GM12874 (cell line): ENCODE results near the gene EXOSC7.

Source experiments
- CTCF ChIP-seq: IDR thresholded peaks from 2 replicates; pipeline ENCODE4 v1.5.1; 2011; ENCODE audit warnings: low read depth, mild to moderate bottlenecking, control low read depth, low read length, moderate library complexity; ENCODE audit not compliant: insufficient read depth

EXOSC7 gene

GRCh38 chr3:45003406-45003805 is 27.4 kb downstream of the EXOSC7 start:
- no peak for TF ChIP-seq CTCF

DNA sequence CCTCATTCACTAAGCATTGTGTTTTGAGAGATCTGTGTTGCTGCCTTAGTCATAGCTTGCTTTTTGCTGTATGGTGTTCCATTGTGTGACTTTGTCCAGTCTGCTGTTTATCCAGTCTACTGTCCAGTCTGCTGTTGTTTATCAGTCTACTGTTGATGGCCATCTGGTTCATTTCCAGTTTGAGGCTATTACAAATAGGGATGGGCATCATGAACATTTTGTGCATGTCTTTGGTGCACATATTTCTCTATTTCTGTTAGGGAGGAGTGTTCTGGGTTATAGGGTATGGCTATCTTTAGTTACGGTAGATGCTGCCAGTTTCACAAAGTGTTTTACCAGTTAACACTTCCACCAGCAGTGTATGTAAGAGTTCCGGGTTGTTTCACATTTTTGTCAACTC is 27.8 kb downstream of the EXOSC7 start:
- TF ChIP-seq CTCF, result no peak

GRCh38 chr3:45007091-45007490 is 31.0 kb downstream of the EXOSC7 start:
- no peak for TF ChIP-seq CTCF

GRCh38 chr3:45008117-45008516 is 32.1 kb downstream of the EXOSC7 start:
- no peak for TF ChIP-seq CTCF

DNA sequence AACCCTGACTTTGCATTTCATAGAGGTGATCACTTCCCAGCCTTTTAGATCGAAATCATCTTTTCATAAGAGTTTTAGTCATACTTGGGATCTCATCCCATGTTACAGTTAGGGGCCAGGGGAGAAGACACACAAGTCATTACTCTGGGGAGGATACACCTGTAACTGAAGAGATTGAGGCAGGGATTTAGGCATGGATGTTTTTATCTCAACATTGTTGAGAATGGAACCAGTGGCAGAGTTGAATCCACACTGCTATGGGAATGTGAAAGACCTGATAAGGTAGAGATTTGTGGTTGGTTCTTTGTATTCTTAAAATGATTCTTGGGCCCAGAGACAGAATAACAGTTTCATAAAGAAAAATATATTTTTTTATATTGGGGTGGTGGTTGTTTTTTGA is 33.8 kb downstream of the EXOSC7 start:
- no peak for TF ChIP-seq CTCF

GRCh38 chr3:45010811-45011333 is 34.8 kb downstream of the EXOSC7 start:
- no peak for TF ChIP-seq CTCF

GRCh38 chr3:45011756-45012508 is 35.9 kb downstream of the EXOSC7 start:
- TF ChIP-seq CTCF, result no peak

- no peak for TF ChIP-seq CTCF
Observed at GRCh38 chr3:45012577-45012976, 36.5 kb downstream of the EXOSC7 start.
